NCI-H460 (cell line): Measurements from ENCODE around the gene OR6S1. TPM values are rescaled to one million over a fixed set of nuclear protein-coding genes. Genes with fewer than 3 reads are reported as not detected.
A peak's percentile ranks its signal among the peaks of the same experiment; 100 is the strongest.
"Not testable (repeated sequence)": the region's sequence is repeated elsewhere in the genome, so short reads cannot be mapped to it uniquely, and the experiment has no call there.

Experiments used
- DNase-seq: peaks from one replicate; pipeline ENCODE4 v3.0.0-alpha.2; 2016; ENCODE audit warnings: low read depth; ENCODE audit errors: extremely low read depth
- total RNA-seq: library from RNA; depleted of rRNA; stranded (reverse); fragments of >200 nt; shearing (Covaris generic); gene quantifications from 2 replicates; pipeline ENCODE4 v1.2.3, GENCODE V29; 2014

OR6S1 gene
- total RNA-seq, 1 experiment from 2014 or later: not detected

- DNase-seq: peak; percentile 98
These were observed 28.1 kb downstream of the OR6S1 start for GRCh38 chr14:20613094-20614037.

DNA sequence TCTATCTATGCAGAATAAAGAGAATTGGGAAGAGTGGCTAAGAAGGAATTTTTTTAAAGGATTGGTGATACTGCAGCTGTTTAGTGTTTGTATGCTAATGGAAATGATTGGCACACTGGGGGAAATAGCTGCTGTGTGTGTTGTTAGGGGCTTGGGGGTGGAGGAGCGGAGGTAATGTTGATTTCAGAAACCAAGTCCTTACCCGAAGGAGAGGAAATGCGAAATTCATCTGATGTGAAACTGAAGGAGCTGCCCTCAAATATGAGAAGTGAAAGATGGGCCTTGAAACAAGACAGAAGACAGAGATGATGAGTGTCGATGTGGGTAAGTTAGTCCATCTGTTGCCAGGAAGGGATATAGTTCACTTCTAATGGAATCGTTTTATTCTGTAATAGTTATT is 29.1 kb downstream of the OR6S1 start:
- no peak for DNase-seq

GRCh38 chr14:20611277-20611676 is 30.2 kb downstream of the OR6S1 start:
- no peak for DNase-seq

DNA sequence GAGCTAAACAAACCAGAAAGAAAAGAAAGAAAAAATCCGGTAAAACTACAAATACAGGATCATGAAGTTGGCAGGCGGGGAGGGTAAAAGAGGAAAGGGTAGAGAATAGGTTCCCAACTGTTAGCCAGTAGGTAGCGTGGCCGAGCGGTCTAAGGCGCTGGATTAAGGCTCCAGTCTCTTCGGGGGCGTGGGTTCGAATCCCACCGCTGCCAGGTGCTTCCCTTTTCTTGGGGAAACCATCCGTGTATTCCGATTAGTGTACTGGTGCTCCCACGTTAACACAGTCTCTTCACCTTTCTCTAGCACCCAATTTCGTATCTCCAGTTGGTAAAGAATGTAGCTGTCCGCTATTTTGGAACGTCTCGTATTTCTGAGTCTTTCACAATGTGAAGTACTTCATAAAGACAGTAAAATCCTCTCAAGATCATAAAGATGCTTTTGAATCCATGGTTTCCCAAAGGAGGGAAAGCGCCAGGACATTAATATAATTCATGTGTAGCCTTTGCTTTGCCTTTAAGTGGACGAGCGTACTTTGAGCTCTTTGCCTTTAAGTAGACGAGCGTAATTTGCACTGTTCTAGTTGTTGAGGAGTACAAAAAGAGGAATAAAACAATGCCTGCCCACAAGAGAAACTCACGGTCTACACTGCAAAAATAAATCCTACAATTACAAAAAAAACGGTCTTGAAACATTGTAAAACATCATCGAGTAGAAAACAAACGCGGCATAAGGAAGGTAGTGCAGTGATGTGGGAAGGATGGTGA is 31.3 kb downstream of the OR6S1 start:
- peak; percentile 73 for DNase-seq

GRCh38 chr14:20609215-20610001 is 32.1 kb downstream of the OR6S1 start:
- peak; percentile 93 for DNase-seq

DNA sequence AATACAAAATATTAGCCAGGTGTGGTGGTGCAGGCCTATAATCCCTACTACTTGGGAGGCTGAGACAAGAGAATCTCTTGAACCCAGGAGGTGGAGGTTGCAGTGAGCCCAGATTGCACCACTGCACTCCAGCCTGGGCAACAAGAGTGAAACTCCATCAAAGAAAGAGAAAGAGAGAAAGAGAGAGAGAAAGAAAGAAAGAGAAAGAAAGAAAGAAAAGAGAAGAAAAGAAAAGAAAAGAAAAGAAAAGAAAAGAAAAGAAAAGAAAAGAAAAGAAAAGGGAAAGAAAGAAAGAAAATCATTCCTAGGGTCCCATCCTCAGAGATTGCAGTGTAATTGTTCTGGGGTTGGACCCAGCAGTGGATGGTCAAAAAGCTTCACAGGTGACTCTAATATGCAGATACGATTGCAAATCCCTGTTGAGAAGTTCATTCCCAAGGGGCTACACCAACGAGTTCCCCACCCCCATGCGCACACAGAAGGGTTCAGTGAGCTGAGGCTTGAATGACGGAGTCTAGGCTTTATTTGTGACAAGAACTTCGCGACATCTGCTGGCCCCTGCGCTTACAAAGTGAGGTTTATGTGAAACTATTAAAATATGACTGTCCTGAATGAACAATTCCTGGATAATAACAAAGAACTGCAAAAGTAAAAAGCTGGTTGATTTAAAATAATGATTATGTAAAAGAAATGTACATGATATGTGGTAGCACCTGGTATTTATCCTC is 32.9 kb downstream of the OR6S1 start:
- no peak for DNase-seq

- DNase-seq: no peak
These were observed 33.9 kb downstream of the OR6S1 start for GRCh38 chr14:20607617-20608016.

- no peak for DNase-seq
These were observed 34.6 kb downstream of the OR6S1 start for GRCh38 chr14:20606902-20607242.

DNA sequence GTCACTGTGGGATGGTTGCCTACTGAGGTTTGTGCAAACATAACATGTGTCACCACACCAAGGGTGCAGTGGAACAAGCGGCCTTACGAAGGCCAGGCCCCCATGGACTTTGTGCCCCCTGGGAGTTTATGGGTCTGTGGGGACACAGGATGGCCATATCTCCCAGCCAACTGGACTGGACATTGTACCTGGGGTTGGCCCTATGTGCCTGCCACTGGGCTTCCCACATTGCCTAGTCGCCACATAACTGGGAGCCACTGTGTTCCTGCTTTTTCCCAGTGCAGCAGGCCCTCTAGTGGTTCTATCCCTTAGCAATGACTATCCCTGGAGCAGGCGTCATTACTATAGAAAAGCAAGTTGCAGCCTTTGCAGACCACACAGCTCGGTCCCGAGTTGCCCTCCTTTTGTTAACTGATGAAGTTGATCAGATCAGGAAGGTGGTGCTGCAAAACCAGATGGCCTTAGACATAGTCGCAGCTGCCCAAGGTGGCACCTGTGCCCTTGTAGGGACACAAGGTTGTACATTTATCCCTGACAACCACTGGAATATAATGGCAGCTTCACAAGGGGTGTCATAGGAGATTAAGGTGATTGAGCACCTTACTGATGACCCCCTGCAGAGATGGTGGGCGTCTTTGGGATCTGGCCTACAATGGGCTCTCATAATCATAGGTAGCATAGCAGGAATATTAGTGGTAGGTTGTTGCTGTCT is 35.1 kb downstream of the OR6S1 start:
- DNase-seq: peak; percentile 50

DNA sequence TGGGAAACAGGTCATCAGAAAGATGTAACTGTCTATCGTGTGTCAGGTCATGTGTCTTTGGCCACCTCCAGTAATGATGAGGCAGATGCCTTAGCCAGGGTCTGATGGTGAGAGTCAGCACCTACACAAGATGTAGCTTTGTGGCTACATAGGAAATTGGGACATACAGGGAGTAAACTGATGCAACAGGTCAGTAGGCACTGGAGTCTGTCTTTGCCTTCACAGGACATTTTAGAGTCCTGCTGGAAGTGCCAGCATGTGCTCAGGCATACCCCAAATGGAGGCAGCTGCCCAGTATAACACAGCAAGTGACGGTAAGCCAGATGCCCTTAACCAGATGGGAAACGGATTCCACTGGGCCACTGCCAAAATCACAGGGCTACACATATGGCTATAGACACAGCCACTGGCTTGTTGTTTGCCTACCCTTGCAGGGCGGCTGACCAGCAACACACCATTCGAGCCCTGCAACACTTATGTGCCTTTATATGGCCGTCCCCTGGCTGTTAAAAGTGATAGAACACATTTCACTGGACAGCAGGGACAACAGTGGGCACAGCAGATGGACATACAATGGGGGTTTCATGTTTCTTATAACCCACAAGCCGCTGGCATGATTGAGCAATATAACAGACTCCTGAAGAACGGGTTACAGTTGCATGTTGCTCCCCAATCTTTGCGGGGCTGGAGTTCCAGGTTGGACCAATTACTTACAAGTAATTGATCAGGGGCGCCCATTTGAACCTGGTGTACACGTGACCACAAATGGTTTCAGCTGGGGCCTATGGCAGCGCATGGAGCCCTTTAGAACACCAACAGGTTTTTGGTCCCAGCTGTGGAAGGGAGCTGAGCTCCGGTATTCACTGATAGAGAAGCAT is 37.4 kb downstream of the OR6S1 start:
- DNase-seq: no peak

DNA sequence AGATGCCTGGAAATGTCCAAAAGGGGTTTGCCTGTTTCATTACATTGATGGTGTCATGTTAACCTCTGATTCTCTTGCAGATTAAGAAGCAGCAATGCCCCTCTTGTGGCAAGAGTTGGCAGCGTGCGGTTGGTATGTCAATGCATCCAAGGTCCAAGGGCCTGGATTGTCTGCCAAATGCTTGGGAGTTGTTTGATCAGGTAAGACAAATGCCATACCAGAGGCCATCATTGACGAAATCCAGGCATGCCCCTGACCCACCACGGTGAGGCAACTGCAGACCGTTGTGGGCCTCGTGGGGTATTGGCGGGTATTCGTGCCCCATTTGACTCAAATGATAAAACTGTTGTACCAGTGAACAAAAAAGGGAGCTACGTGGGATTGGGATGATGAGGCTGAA is 38.9 kb downstream of the OR6S1 start:
- DNase-seq: no peak

- no peak for DNase-seq
These were observed 40.0 kb downstream of the OR6S1 start for GRCh38 chr14:20601522-20601921.

DNA sequence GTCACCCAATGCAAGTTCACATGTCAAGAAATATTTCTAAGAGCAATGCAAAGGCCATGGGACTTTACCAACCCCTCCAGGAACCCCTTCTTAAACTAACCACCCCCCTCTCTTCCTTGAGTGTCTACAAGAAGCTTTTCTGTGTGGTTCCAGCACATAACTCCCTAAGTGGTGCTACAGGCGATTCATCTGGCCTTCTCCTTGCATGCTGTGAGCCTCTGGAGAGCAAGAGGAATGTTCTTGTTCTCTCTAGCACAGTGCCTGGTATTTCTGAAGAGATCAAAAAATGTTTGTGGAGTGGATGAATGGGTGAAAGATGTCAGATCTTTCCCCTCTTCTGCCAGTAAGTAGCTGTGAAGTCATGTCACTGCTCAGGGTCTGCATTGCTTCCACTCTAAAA is 44.4 kb downstream of the OR6S1 start:
- DNase-seq: no peak

- DNase-seq: not testable (repeated sequence)
These were observed 45.8 kb downstream of the OR6S1 start for GRCh38 chr14:20595726-20596125.

DNA sequence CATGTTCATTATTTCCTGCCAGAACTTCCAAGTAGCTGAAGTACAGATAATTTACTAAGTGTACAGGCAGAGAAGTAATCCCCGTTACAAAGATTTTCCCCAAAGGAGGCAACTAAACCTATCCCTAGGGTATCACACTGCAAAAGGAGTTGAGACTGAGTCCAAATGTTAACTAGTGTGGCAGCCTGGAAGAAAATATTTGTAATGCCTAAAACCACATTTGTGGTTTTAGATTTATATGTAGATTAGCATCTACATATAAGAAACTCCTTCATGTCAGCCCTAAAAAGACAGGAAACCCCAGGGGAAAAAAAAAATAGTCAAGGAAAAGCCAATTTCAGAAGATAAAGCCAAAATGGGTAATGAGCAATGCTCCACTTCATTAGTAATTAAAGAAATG is 48.9 kb downstream of the OR6S1 start:
- DNase-seq: no peak

GRCh38 chr14:20591235-20591634 is 50.3 kb downstream of the OR6S1 start, which contains the start of gene RNASE12:
Gene RNASE12, minus strand, starts transcription at chr14:20591376. Its CDS starts 653 bp downstream, at chr14:20590723.
- no peak for DNase-seq
